Endodermal cell (in vitro differentiated cells): Measurements from ENCODE around the gene TEX2. TPM values are rescaled to one million over a fixed set of nuclear protein-coding genes. Genes with fewer than 3 reads are reported as not detected.

ENCODE experiments used
- DNase-seq: peaks from one replicate; pipeline ENCODE4 v3.0.0-alpha.2; 2017
- H3K27ac ChIP-seq: 2 replicates; pipeline ENCODE4 v1.5.1; 2013; ENCODE audit warnings: mild to moderate bottlenecking, low read depth, low read length, moderate library complexity
- H3K27me3 ChIP-seq: 2 replicates; pipeline ENCODE4 v1.6.1; 2013; ENCODE audit warnings: mild to moderate bottlenecking, low read length, moderate library complexity; ENCODE audit not compliant: insufficient read depth, control insufficient read depth, poor library complexity, severe bottlenecking
- H3K36me3 ChIP-seq: 2 replicates; pipeline ENCODE4 v1.7.0; 2013; ENCODE audit warnings: mild to moderate bottlenecking, low read length, moderate library complexity; ENCODE audit not compliant: control insufficient read depth, insufficient read depth
- H3K4me1 ChIP-seq: one replicate; pipeline ENCODE4 v1.7.0; 2013; ENCODE audit warnings: low read length; ENCODE audit not compliant: control insufficient read depth, insufficient read depth
- H3K4me3 ChIP-seq: 2 replicates; pipeline ENCODE4 v1.5.1; 2013; ENCODE audit warnings: mild to moderate bottlenecking, low read length, moderate library complexity
- H3K9ac ChIP-seq: 2 replicates; pipeline ENCODE4 v1.6.1; 2013; ENCODE audit warnings: mild to moderate bottlenecking, low read length, moderate library complexity; ENCODE audit not compliant: poor library complexity, severe bottlenecking; ENCODE audit errors: extremely low read depth
- H3K9me3 ChIP-seq: 2 replicates; pipeline ENCODE4 v1.6.1; 2013; ENCODE audit warnings: mild to moderate bottlenecking, low read length, moderate library complexity; ENCODE audit not compliant: control insufficient read depth
- H3K27ac Mint-ChIP-seq: 2 replicates; pipeline ENCODE4 v1.8.0; 2020; ENCODE audit warnings: mixed read lengths
- H3K27me3 Mint-ChIP-seq: 2 replicates; pipeline ENCODE4 v1.8.0; 2021; ENCODE audit warnings: mild to moderate bottlenecking, mixed read lengths; ENCODE audit not compliant: insufficient read depth
- H3K36me3 Mint-ChIP-seq: 2 replicates; pipeline ENCODE4 v1.8.0; 2020; ENCODE audit warnings: low read depth, mixed read lengths
- H3K4me1 Mint-ChIP-seq: 2 replicates; pipeline ENCODE4 v1.8.0; 2020; ENCODE audit warnings: mixed read lengths
- H3K4me3 Mint-ChIP-seq: 2 replicates; pipeline ENCODE4 v1.8.0; 2020; ENCODE audit warnings: mild to moderate bottlenecking, moderate library complexity, mixed read lengths
- H3K9me3 Mint-ChIP-seq: 2 replicates; pipeline ENCODE4 v1.8.0; 2020; ENCODE audit warnings: mild to moderate bottlenecking, mixed read lengths
- CTCF ChIP-seq: fragments of 200-600 bp; sonication (generic); conservative IDR thresholded peaks from 2 replicates; pipeline ENCODE4 v1.5.0; 2021; ENCODE audit warnings: antibody characterized with exemption, mild to moderate bottlenecking
- WGBS, 2 experiments: methylation state at CpG; one replicate each; pipeline versions ENCODE4 v1.1.5 to v1.1.7; 2013; ENCODE audit warnings: missing lambda C conversion rate in 2 of 2, mixed read lengths in 1 of 2; ENCODE audit not compliant: insufficient coverage in 1 of 2, insufficient read length in 1 of 2; 5-methylcytosine and 5-hydroxymethylcytosine counted together
- total RNA-seq, 2 donors: library from RNA; stranded (reverse); fragmentation: NEBNext Ultra II Directional in 1 of 2; extraction: Animal tissue kit (Norgen Biotek cat#: 25700) in 1 of 2; gene quantifications; 2 replicates in 1 of 2; 3 replicates in 1 of 2; pipeline ENCODE4 v1.2.1, GENCODE V29; 2021

TEX2 gene
- total RNA-seq, 2 donors from 2014 or later: 11.6 to 13.1 TPM

GRCh38 chr17:64216000-64216337 is 47.1 kb downstream of the TEX2 start:
- H3K27me3 ChIP-seq: no peaks in the 10 kb centered on the region
- H3K4me3 ChIP-seq: no peak overlapping the region
- H3K36me3 ChIP-seq: no peaks in the 10 kb centered on the region
- Mint-ChIP-seq H3K4me1 (peaks cover 34% of the 10 kb centered on the region), H3K9me3 (peaks cover 6% of the 10 kb centered on the region), H3K36me3 (peaks cover 16% of the 10 kb centered on the region), H3K4me3 (no peak overlapping the region), H3K27ac (no peak overlapping the region), H3K27me3 (no peaks in the 10 kb centered on the region)
- DNase-seq: no peak
- H3K9me3 ChIP-seq: no peaks in the 10 kb centered on the region
- H3K27ac ChIP-seq: no peak overlapping the region
- WGBS, 2 experiments: 75% methylated on average over 2 of the region's 2 CpGs; no CpG with 5 or more reads in 1 of the 2 experiments
- H3K9ac ChIP-seq: no peak overlapping the region
- no peak for TF ChIP-seq CTCF
- peaks cover 5% of the 10 kb centered on the region for H3K4me1 ChIP-seq

- Histone ChIP-seq H3K4me1 (peaks cover 5% of the 10 kb centered on the region), H3K4me3 (no peak overlapping the region), H3K27ac (no peak overlapping the region), H3K36me3 (no peaks in the 10 kb centered on the region), H3K27me3 (no peaks in the 10 kb centered on the region), H3K9me3 (no peaks in the 10 kb centered on the region), H3K9ac (no peak overlapping the region)
- H3K36me3 Mint-ChIP-seq: peaks cover 16% of the 10 kb centered on the region
- WGBS, 2 experiments: 95 to 100% methylated on average over 3 to 4 of the region's 4 CpGs
- no peak for TF ChIP-seq CTCF
- H3K4me3 Mint-ChIP-seq: no peak overlapping the region
- H3K4me1 Mint-ChIP-seq: peaks cover 35% of the 10 kb centered on the region
- no peak for DNase-seq
- H3K9me3 Mint-ChIP-seq: peaks cover under 1% of the 10 kb centered on the region
- H3K27me3 Mint-ChIP-seq: no peaks in the 10 kb centered on the region
- no peak overlapping the region for H3K27ac Mint-ChIP-seq
These were observed 48.1 kb downstream of the TEX2 start for GRCh38 chr17:64214950-64215349.

GRCh38 chr17:64213995-64214811 is 48.9 kb downstream of the TEX2 start:
- H3K27ac Mint-ChIP-seq: no peak overlapping the region
- no peaks in the 10 kb centered on the region for H3K9me3 ChIP-seq
- peaks cover 16% of the 10 kb centered on the region for H3K36me3 Mint-ChIP-seq
- DNase-seq: no peak
- no peak overlapping the region for H3K27ac ChIP-seq
- H3K4me1 ChIP-seq: peaks cover 5% of the 10 kb centered on the region
- H3K4me3 Mint-ChIP-seq: no peak overlapping the region
- H3K4me1 Mint-ChIP-seq: peaks cover 36% of the 10 kb centered on the region
- no peaks in the 10 kb centered on the region for H3K9me3 Mint-ChIP-seq
- H3K27me3 Mint-ChIP-seq: no peaks in the 10 kb centered on the region
- no peak for TF ChIP-seq CTCF
- H3K27me3 ChIP-seq: no peaks in the 10 kb centered on the region
- H3K36me3 ChIP-seq: no peaks in the 10 kb centered on the region
- 94% methylated on average over 11 to 14 of the region's 14 CpGs for WGBS, 2 experiments
- no peak overlapping the region for H3K4me3 ChIP-seq
- H3K9ac ChIP-seq: no peak overlapping the region
